PFSK-1 (cell line): Measurements from ENCODE around the gene CATSPER3.

Experiments used
- FOXP2 ChIP-seq: optimal IDR thresholded peaks from 2 replicates; pipeline ENCODE3; 2011; ENCODE audit warnings: borderline replicate concordance, control low read depth, inconsistent platforms; ENCODE audit not compliant: insufficient read depth; ENCODE audit errors: extremely low read length, extremely low read depth
- POLR2AphosphoS5 ChIP-seq: IDR thresholded peaks from 2 replicates; pipeline ENCODE4 v1.6.1; 2012; ENCODE audit warnings: low read depth, mild to moderate bottlenecking, control low read depth, low read length, moderate library complexity
- SIN3A ChIP-seq: IDR thresholded peaks from 2 replicates; pipeline ENCODE4 v1.6.1; 2012; ENCODE audit warnings: mild to moderate bottlenecking, low read length, moderate library complexity, borderline replicate concordance; ENCODE audit not compliant: insufficient read depth
- TAF1 ChIP-seq: IDR thresholded peaks from 2 replicates; pipeline ENCODE4 v1.6.1; 2012; ENCODE audit warnings: low read length, control low read depth, borderline replicate concordance; ENCODE audit not compliant: insufficient read depth
- TF ChIP-seq, protein P1 (sequence below), 2 experiments: IDR thresholded peaks; 2 replicates each; pipeline versions ENCODE4 v1.6.1 to v1.8.0; 2011 to 2012; ENCODE audit warnings: low read depth in 2 of 2, low read length in 2 of 2, control low read depth in 1 of 2, inconsistent platforms in 1 of 2, mild to moderate bottlenecking in 1 of 2, moderate library complexity in 1 of 2; ENCODE audit not compliant: insufficient read depth in 1 of 2

Gene CATSPER3

DNA sequence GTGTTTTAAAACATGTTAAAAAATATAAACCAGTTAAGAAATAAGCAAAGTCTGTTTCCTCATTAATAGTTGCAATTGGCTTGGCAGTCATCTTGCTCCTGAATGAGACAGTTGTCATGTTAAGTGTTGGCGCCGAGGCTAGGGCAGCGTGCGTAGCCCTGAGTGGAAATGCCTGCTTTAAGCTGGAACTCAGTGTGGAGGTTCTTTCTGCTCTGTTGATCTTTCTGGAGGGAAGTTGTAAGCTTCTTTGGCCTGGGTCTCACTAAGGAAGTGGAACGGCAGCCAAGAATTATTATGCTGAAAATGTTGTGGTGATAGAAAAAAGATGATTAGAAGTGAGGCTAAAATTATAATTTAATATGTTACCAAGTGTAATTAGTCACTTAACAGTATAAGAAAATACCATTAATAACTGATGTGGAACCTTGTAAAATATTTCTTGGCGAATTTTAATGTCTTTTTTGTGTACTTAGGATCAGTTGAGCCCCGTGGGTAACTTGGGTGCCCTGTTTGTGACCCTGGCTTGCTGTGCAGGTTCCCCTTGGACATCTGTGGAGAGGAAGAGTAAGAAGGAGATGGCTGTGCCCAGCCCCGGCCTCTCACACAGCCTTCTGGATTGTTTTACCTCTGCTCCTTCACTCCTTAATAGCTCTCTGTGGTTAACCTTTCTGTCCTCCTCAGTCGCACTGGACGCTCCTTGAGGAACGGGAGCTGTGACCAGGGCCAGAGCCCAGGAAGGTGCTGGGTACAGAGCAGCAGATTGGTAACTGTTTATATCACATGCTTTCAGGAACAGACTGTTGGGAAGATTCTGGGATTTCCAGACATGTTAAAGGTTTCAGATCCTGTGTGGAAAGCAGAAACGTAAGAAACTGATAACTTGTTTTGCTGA lies 31.8 kb upstream of the CATSPER3 start:
- TF ChIP-seq TAF1 = no peak
- TF ChIP-seq POLR2AphosphoS5 = no peak
- TF ChIP-seq FOXP2 = no peak
- no peak for TF ChIP-seq SIN3A
- TF ChIP-seq, protein P1, sequence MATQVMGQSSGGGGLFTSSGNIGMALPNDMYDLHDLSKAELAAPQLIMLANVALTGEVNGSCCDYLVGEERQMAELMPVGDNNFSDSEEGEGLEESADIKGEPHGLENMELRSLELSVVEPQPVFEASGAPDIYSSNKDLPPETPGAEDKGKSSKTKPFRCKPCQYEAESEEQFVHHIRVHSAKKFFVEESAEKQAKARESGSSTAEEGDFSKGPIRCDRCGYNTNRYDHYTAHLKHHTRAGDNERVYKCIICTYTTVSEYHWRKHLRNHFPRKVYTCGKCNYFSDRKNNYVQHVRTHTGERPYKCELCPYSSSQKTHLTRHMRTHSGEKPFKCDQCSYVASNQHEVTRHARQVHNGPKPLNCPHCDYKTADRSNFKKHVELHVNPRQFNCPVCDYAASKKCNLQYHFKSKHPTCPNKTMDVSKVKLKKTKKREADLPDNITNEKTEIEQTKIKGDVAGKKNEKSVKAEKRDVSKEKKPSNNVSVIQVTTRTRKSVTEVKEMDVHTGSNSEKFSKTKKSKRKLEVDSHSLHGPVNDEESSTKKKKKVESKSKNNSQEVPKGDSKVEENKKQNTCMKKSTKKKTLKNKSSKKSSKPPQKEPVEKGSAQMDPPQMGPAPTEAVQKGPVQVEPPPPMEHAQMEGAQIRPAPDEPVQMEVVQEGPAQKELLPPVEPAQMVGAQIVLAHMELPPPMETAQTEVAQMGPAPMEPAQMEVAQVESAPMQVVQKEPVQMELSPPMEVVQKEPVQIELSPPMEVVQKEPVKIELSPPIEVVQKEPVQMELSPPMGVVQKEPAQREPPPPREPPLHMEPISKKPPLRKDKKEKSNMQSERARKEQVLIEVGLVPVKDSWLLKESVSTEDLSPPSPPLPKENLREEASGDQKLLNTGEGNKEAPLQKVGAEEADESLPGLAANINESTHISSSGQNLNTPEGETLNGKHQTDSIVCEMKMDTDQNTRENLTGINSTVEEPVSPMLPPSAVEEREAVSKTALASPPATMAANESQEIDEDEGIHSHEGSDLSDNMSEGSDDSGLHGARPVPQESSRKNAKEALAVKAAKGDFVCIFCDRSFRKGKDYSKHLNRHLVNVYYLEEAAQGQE (IDR thresholded peaks at IDR 0.05; ENCODE audit: insufficient read depth in 1 of 2, low read depth in 2 of 2, low read length in 2 of 2) = no peak

DNA sequence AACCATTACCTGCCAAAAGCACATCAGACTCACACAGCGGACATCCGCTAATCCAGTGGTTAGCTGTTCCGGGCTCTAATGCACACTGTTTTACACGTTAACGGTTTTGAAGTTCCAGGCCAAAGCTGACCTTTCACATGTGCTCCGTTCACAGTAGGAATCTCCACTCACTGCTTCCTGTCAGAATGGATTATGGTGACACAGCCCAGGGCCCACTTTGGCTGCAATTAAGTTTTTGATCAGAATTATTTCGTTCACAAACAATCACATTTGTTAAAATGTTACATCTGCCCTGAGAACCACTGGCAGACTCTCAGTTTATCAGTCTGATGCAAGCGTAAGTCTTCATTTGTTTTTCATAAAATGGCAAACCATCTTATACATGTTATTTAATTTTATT lies 30.2 kb upstream of the CATSPER3 start:
- TF ChIP-seq TAF1 = no peak
- TF ChIP-seq SIN3A = no peak
- TF ChIP-seq, protein P1 (IDR thresholded peaks at IDR 0.05; ENCODE audit: insufficient read depth in 1 of 2, low read depth in 2 of 2, low read length in 2 of 2) = no peak
- TF ChIP-seq POLR2AphosphoS5 = no peak
- TF ChIP-seq FOXP2 = no peak

DNA sequence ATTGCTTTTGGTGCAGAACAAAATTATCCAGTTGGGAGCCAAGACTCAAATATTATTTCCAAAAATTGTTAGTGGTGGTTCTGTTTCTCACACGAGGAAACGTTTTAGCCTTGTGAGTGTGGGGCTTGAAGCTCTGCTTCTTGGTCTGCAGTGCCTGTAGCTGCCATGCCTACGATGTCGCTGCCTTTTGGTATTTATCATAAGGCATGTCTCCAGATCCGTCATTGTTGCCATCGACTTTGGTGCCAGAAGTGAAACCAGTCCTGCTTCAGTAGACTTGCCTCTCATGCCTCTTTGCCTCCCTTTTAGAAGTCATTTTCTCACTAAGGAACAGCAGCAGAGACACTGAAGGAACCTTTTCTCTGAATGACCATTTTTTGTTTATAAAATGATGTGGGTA lies 29.7 kb upstream of the CATSPER3 start:
- TF ChIP-seq, protein P1 (IDR thresholded peaks at IDR 0.05; ENCODE audit: insufficient read depth in 1 of 2, low read depth in 2 of 2, low read length in 2 of 2) = no peak
- TF ChIP-seq POLR2AphosphoS5 (no peak), SIN3A (no peak)

DNA sequence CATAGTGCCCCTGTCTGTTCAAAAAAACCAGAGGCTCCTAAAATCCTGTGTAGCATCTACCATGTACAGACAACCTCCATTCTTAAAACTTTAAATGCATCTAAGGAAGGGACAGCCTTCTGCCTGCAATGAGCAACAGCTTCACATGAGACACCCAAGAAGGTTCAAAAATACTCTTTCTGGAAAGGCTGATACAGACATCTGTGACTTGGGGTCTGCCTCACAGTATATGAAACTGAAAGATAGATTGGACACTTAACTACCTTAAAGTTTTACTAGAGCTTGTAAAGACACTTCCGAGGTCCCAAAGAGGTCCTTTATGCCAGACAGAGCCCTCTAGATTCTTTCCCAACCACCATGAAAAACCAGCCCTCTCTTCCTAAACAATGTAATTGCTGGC lies 28.2 kb upstream of the CATSPER3 start:
- TF ChIP-seq, protein P1 (IDR thresholded peaks at IDR 0.05; ENCODE audit: insufficient read depth in 1 of 2, low read depth in 2 of 2, low read length in 2 of 2) = no peak
- TF ChIP-seq FOXP2 (no peak), TAF1 (no peak), POLR2AphosphoS5 (no peak), SIN3A (no peak)

DNA sequence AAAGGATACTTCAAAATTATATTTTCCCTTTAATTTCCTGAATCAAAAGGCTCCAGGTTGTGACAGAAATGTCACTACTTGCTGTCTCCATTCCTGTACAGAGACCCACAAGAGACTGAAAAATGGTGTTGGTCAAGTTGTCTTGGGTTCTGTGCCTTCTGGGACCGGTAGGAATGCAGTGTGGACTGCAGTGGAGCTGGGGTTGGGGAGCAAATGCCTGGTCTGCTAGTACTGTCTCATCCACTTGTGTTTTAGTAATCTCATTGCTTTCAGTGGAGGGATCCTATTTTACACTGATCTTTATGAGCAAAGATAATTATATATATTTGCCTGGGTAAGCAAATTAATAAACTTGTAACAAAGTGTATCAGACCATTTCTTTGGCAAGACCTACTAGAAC lies 24.2 kb upstream of the CATSPER3 start:
- no peak for TF ChIP-seq POLR2AphosphoS5
- no peak for TF ChIP-seq TAF1
- TF ChIP-seq FOXP2 = no peak
- no peak for TF ChIP-seq SIN3A
- TF ChIP-seq, protein P1 (IDR thresholded peaks at IDR 0.05; ENCODE audit: insufficient read depth in 1 of 2, low read depth in 2 of 2, low read length in 2 of 2) = no peak
